K562 (cell line): ENCODE data around the gene PSMG3. TPM values are rescaled to one million over a fixed set of nuclear protein-coding genes. Genes with fewer than 3 reads are reported as not detected.

Source experiments
- ARID1B ChIP-seq: fragments of 450-650 bp; IDR thresholded peaks from 2 replicates; pipeline ENCODE4 v1.6.1; 2016; ENCODE audit warnings: antibody characterized with exemption, mild to moderate bottlenecking, inconsistent platforms
- ETS1 ChIP-seq: conservative IDR thresholded peaks from 2 replicates; pipeline ENCODE4 v1.6.1; 2011; ENCODE audit warnings: low read depth, mild to moderate bottlenecking, low read length; ENCODE audit not compliant: control insufficient read depth
- JUN ChIP-seq, 2 experiments: sonication (generic) in 1 of 2; formaldehyde crosslinking in 1 of 2; IDR thresholded peaks; 2 replicates each; pipeline versions ENCODE4 v1.6.1 to v1.8.0; 2012 to 2022; ENCODE audit warnings: borderline replicate concordance in 2 of 2, mild to moderate bottlenecking in 2 of 2, improper control_type of control experiment in 1 of 2, low read depth in 1 of 2, low read length in 1 of 2, missing genetic modification reagents in 1 of 2
- NRF1 ChIP-seq, 2 experiments: fragments of 450-650 bp; IDR thresholded peaks in 1 of 2; conservative IDR thresholded peaks in 1 of 2; 2 replicates each; pipeline ENCODE4 v1.6.1; 2014; ENCODE audit warnings: mild to moderate bottlenecking in 2 of 2
- PHB2 ChIP-seq: fragments of 450-650 bp; IDR thresholded peaks from 2 replicates; pipeline ENCODE4 v1.6.1; 2017; ENCODE audit warnings: low read depth
- SMARCC2 ChIP-seq: fragments of 450-650 bp; IDR thresholded peaks from 2 replicates; pipeline ENCODE4 v1.6.1; 2017; ENCODE audit warnings: antibody characterized with exemption, moderate library complexity, mild to moderate bottlenecking, low read depth
- TAF9B ChIP-seq: fragments of 450-650 bp; IDR thresholded peaks from 2 replicates; pipeline ENCODE4 v1.6.1; 2018; ENCODE audit warnings: mild to moderate bottlenecking; ENCODE audit not compliant: partially characterized antibody
- ZNF311 ChIP-seq: fragments of 250-450 bp; sonication (Bioruptor Pico); IDR thresholded peaks from 2 replicates; pipeline ENCODE4 v1.4.0; 2020; ENCODE audit warnings: mild to moderate bottlenecking, moderate library complexity
- ZNF41 ChIP-seq: fragments of 250-450 bp; sonication (Bioruptor Pico); conservative IDR thresholded peaks from 2 replicates; pipeline ENCODE4 v1.4.0; 2020; ENCODE audit warnings: mild to moderate bottlenecking
- polyA plus RNA-seq, 8 experiments: library from polyadenylated mRNA; depleted of rRNA in 4 of 8; stranded (reverse) in 5 of 8; unstranded in 3 of 8; fragments of >200 nt; fragmentation: Nextera tagmentation in 2 of 8; fragmentation: Illumina TruSeq in 1 of 8; extraction: Ambion mirVana in 2 of 8; extraction: Trizol in 1 of 8; gene quantifications; 2 replicates each; pipeline versions ENCODE4 v1.2.1 to v1.2.3, GENCODE V29; 2011 to 2014; ENCODE audit warnings: inconsistent platforms in 1 of 8, missing spikeins in 1 of 8
- total RNA-seq, 7 experiments: library from RNA; depleted of rRNA in 6 of 7; stranded (reverse); fragments of >200 nt in 6 of 7; fragmentation: Illumina TruSeq in 2 of 7; extraction: Trizol in 2 of 7; gene quantifications; 2 replicates each; pipeline versions ENCODE4 v1.2.1 to v1.2.3, GENCODE V29; 2011 to 2021; ENCODE audit warnings: low replicate concordance in 1 of 7
- TF ChIP-seq, protein P1 (sequence below), 2 experiments: fragments of 250-450 bp in 1 of 2; fragments of 450-650 bp in 1 of 2; sonication (Bioruptor Pico) in 1 of 2; IDR thresholded peaks; 2 replicates each; pipeline versions ENCODE4 v1.6.1 to v1.8.0; 2016 to 2021; ENCODE audit warnings: mild to moderate bottlenecking in 2 of 2, moderate library complexity in 2 of 2, missing compliant biosample characterization in 1 of 2, missing genetic modification characterization in 1 of 2
- TF ChIP-seq, protein P2 (sequence below): fragments of 450-650 bp; IDR thresholded peaks from 2 replicates; pipeline ENCODE4 v1.6.1; 2016; ENCODE audit warnings: mild to moderate bottlenecking, moderate library complexity

The PSMG3 gene
- total and polyA plus RNA-seq, 9 of the 15 experiments (the other 6 are each of a cell fraction or from before 2014, with no cell fraction given) = 34.8 to 122 (median 80.1) TPM

DNA sequence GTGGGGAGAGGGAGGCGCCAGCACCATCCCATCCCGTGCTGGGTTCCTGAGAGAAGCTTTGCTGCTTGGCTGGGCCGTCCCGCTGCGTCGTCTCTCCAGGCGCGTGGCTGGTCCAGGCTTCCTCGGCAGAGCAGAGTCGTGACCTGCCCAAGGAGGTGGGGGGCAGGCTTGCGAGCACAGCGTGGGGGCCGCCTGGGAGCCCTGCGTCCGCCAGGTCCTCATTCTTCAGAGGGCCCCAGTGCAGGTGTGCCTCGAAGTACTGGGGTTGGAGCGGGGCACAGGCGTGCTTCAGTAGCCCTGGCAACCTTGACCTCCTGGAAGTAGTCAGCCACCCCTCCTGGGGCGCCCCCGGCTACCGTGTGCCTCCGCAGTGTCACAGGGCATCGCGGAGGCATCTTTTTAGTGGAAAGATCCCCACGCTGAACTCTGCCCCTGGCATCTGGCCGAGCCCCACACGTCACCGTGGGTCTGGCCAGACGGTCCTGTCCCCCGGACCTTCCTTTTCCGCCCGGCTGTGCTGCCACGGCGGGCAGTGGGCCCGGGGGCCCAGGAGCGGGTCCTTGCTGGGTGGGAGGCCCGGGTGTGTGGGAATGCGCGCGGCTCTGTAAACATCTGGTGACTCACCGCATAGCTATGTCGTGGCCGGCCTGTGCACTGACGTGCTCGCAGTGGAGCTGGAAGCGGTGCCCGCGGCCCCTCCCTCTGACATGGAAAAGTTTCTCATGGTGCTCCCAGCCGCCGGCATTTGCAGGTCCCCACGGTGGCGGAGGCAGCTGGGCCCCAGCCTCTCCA lies 32.9 kb downstream of the PSMG3 start (continued):
- TF ChIP-seq, protein P1, sequence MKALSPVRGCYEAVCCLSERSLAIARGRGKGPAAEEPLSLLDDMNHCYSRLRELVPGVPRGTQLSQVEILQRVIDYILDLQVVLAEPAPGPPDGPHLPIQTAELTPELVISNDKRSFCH (CRISPR knock-in tag; IDR thresholded peaks at IDR 0.05) = no peak
- TF ChIP-seq, protein P1 (tag; IDR thresholded peaks at IDR 0.05) = no peak
- TF ChIP-seq NRF1 (conservative IDR thresholded peaks at IDR 0.05 in 1 of 2, IDR thresholded peaks at IDR 0.05 in 1 of 2) (peak; percentile 35 to 57; a peak in 2 of 4 replicates), ETS1 (no peak), ZNF311 (CRISPR knock-in tag) (no peak), SMARCC2 (0 out of 2 replicates have a peak, but pooled peaks have one; percentile 28), JUN (IDR thresholded peaks at IDR 0.05; ENCODE audit: borderline replicate concordance, low read depth, low read length) (peak; percentile 92), JUN (CRISPR knock-in tag; IDR thresholded peaks at IDR 0.05; ENCODE audit: borderline replicate concordance) (no peak), ZNF41 (no peak), TAF9B (peak; percentile 44), ARID1B (peak; percentile 71), PHB2 (no peak)
- TF ChIP-seq, protein P2, sequence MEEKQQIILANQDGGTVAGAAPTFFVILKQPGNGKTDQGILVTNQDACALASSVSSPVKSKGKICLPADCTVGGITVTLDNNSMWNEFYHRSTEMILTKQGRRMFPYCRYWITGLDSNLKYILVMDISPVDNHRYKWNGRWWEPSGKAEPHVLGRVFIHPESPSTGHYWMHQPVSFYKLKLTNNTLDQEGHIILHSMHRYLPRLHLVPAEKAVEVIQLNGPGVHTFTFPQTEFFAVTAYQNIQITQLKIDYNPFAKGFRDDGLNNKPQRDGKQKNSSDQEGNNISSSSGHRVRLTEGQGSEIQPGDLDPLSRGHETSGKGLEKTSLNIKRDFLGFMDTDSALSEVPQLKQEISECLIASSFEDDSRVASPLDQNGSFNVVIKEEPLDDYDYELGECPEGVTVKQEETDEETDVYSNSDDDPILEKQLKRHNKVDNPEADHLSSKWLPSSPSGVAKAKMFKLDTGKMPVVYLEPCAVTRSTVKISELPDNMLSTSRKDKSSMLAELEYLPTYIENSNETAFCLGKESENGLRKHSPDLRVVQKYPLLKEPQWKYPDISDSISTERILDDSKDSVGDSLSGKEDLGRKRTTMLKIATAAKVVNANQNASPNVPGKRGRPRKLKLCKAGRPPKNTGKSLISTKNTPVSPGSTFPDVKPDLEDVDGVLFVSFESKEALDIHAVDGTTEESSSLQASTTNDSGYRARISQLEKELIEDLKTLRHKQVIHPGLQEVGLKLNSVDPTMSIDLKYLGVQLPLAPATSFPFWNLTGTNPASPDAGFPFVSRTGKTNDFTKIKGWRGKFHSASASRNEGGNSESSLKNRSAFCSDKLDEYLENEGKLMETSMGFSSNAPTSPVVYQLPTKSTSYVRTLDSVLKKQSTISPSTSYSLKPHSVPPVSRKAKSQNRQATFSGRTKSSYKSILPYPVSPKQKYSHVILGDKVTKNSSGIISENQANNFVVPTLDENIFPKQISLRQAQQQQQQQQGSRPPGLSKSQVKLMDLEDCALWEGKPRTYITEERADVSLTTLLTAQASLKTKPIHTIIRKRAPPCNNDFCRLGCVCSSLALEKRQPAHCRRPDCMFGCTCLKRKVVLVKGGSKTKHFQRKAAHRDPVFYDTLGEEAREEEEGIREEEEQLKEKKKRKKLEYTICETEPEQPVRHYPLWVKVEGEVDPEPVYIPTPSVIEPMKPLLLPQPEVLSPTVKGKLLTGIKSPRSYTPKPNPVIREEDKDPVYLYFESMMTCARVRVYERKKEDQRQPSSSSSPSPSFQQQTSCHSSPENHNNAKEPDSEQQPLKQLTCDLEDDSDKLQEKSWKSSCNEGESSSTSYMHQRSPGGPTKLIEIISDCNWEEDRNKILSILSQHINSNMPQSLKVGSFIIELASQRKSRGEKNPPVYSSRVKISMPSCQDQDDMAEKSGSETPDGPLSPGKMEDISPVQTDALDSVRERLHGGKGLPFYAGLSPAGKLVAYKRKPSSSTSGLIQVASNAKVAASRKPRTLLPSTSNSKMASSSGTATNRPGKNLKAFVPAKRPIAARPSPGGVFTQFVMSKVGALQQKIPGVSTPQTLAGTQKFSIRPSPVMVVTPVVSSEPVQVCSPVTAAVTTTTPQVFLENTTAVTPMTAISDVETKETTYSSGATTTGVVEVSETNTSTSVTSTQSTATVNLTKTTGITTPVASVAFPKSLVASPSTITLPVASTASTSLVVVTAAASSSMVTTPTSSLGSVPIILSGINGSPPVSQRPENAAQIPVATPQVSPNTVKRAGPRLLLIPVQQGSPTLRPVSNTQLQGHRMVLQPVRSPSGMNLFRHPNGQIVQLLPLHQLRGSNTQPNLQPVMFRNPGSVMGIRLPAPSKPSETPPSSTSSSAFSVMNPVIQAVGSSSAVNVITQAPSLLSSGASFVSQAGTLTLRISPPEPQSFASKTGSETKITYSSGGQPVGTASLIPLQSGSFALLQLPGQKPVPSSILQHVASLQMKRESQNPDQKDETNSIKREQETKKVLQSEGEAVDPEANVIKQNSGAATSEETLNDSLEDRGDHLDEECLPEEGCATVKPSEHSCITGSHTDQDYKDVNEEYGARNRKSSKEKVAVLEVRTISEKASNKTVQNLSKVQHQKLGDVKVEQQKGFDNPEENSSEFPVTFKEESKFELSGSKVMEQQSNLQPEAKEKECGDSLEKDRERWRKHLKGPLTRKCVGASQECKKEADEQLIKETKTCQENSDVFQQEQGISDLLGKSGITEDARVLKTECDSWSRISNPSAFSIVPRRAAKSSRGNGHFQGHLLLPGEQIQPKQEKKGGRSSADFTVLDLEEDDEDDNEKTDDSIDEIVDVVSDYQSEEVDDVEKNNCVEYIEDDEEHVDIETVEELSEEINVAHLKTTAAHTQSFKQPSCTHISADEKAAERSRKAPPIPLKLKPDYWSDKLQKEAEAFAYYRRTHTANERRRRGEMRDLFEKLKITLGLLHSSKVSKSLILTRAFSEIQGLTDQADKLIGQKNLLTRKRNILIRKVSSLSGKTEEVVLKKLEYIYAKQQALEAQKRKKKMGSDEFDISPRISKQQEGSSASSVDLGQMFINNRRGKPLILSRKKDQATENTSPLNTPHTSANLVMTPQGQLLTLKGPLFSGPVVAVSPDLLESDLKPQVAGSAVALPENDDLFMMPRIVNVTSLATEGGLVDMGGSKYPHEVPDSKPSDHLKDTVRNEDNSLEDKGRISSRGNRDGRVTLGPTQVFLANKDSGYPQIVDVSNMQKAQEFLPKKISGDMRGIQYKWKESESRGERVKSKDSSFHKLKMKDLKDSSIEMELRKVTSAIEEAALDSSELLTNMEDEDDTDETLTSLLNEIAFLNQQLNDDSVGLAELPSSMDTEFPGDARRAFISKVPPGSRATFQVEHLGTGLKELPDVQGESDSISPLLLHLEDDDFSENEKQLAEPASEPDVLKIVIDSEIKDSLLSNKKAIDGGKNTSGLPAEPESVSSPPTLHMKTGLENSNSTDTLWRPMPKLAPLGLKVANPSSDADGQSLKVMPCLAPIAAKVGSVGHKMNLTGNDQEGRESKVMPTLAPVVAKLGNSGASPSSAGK = no peak
